Kidney (tissue), 14 donors: ENCODE measurements around the gene TMEM120B. TPM values are rescaled to one million over a fixed set of nuclear protein-coding genes. Genes with fewer than 3 reads are reported as not detected.

Experiments
- DNase-seq, 5 donors: peaks; one replicate each; pipeline ENCODE4 v3.0.0-alpha.2; 2013 to 2020
- FAIRE-seq: peaks from 2 replicates; lab custom pipeline; 2012; peaks lifted over from hg19 to GRCh38; lab: Jason Lieb, UNC
- H3K27ac ChIP-seq, 2 donors: one replicate each; pipeline ENCODE4 v1.7.0; 2013; ENCODE audit warnings: low read depth in 2 of 2, low read length in 2 of 2, inconsistent platforms in 1 of 2
- H3K27me3 ChIP-seq: one replicate; pipeline ENCODE4 v1.7.1; 2013; ENCODE audit warnings: low read length, inconsistent platforms; ENCODE audit not compliant: control insufficient read depth, insufficient read depth
- H3K36me3 ChIP-seq, 3 donors: one replicate each; pipeline versions ENCODE4 v1.7.0 to v1.7.1; 2013; ENCODE audit warnings: low read length in 3 of 3, control low read depth in 1 of 3, inconsistent platforms in 1 of 3; ENCODE audit not compliant: insufficient read depth in 3 of 3, control insufficient read depth in 2 of 3
- H3K4me1 ChIP-seq, 3 donors: one replicate each; pipeline versions ENCODE4 v1.7.0 to v1.7.1; 2013; ENCODE audit warnings: low read length in 3 of 3, inconsistent platforms in 1 of 3, low read depth in 1 of 3; ENCODE audit not compliant: control insufficient read depth in 2 of 3, insufficient read depth in 2 of 3
- H3K4me3 ChIP-seq, 3 donors: one replicate each; pipeline versions ENCODE4 v1.7.0 to v1.8.1; 2013; ENCODE audit warnings: low read length in 3 of 3, control low read depth in 1 of 3, inconsistent platforms in 1 of 3
- H3K9ac ChIP-seq, 3 donors: one replicate each; pipeline versions ENCODE4 v1.7.0 to v1.7.1; 2013; ENCODE audit warnings: low read length in 3 of 3, control low read depth in 1 of 3, inconsistent platforms in 1 of 3
- H3K9me3 ChIP-seq, 3 donors: one replicate each; pipeline versions ENCODE4 v1.7.0 to v1.7.1; 2013; ENCODE audit warnings: low read length in 3 of 3, control low read depth in 1 of 3, inconsistent platforms in 1 of 3; ENCODE audit not compliant: control insufficient read depth in 2 of 3, insufficient read depth in 1 of 3
- CTCF ChIP-seq: IDR thresholded peaks from 3 replicates; pipeline ENCODE4 v1.5.1; 2012; ENCODE audit warnings: mild to moderate bottlenecking, moderate library complexity, borderline replicate concordance; ENCODE audit not compliant: insufficient read depth; ENCODE audit errors: extremely low read depth
- intact Hi-C: fragments of 100-400 bp; cut with DNase I; formaldehyde crosslinking; loops from one replicate; pipeline ENCODE4 v1.11.1; 2022
- polyA plus RNA-seq: library from polyadenylated mRNA; stranded (reverse); fragments of 350-450 nt; fragmentation: Illumina TruSeq; extraction: RNeasy Lipid Tissue Mini Kit (QIAGEN cat#74804); gene quantifications from one replicate; pipeline ENCODE4 v1.2.3, GENCODE V29; 2014; ENCODE audit warnings: low read depth, low replicate concordance; ENCODE audit not compliant: insufficient read depth
- total RNA-seq: library from RNA; stranded (reverse); fragmentation: NEBNext Ultra II Directional; extraction: Animal tissue kit (Norgen Biotek cat#: 25700); gene quantifications from one replicate; pipeline ENCODE4 v1.2.1, GENCODE V29; 2021
- donor health status: control.
- donor health status: control.
- donor health status: control.
- donor health status: control.
- donor health status: control.
- donor health status: DM: yes; HTN: yes; CAD: no.
- donor health status: Normal renal cell carcinoma (clear cell type).

Gene TMEM120B
- total and polyA plus RNA-seq, 2 donors from 2014 or later, result 9.0 to 14.2 TPM

GRCh38 chr12:121762269-121762668 lies 49.7 kb downstream of the TMEM120B start:
- H3K9me3 ChIP-seq, result no peaks in the 10 kb centered on the region
- peak in 4 of 5 donors; percentile 13 to 81 (median 46) for DNase-seq
- TF ChIP-seq CTCF, result no peak
- H3K27ac ChIP-seq, result no peak overlapping the region
- H3K4me1 ChIP-seq, result peaks cover 0 to 2% (median 0%) of the 10 kb centered on the region in 3 donors
- no peak for FAIRE-seq
- no peak overlapping the region for H3K9ac ChIP-seq
- intact Hi-C loops, result no loop called here
- no peaks in the 10 kb centered on the region for H3K36me3 ChIP-seq
- H3K27me3 ChIP-seq, result no peaks in the 10 kb centered on the region
- no peak overlapping the region for H3K4me3 ChIP-seq

GRCh38 chr12:121764808-121765207 lies 52.3 kb downstream of the TMEM120B start:
- FAIRE-seq (no peak), DNase-seq (no peak)
- Histone ChIP-seq H3K9ac (no peak overlapping the region), H3K9me3 (no peaks in the 10 kb centered on the region), H3K4me1 (peaks cover 0 to 6% (median 0%) of the 10 kb centered on the region in 3 donors), H3K27ac (no peak overlapping the region), H3K4me3 (no peak overlapping the region), H3K27me3 (no peaks in the 10 kb centered on the region), H3K36me3 (no peaks in the 10 kb centered on the region)
- TF ChIP-seq CTCF, result no peak
- intact Hi-C loops, result no loop called here

- Histone ChIP-seq H3K4me1 (peaks cover 0 to 7% (median 0%) of the 10 kb centered on the region in 3 donors), H3K27ac (no peak overlapping the region), H3K9ac (no peak overlapping the region), H3K36me3 (no peaks in the 10 kb centered on the region), H3K27me3 (no peaks in the 10 kb centered on the region), H3K4me3 (no peak overlapping the region), H3K9me3 (no peaks in the 10 kb centered on the region)
- intact Hi-C loops, result no loop called here
- TF ChIP-seq CTCF, result no peak
- FAIRE-seq, result no peak
- DNase-seq, result no peak
These were observed 53.0 kb downstream of the TMEM120B start for GRCh38 chr12:121765573-121765972.
